CMK (cell line): ENCODE data around the gene PTOV1.
A peak's percentile ranks its signal among the peaks of the same experiment; 100 is the strongest.
"Not testable (repeated sequence)": the region's sequence is repeated elsewhere in the genome, so short reads cannot be mapped to it uniquely, and the experiment has no call there.

Source experiments
- DNase-seq: peaks from one replicate; pipeline ENCODE4 v3.0.0-alpha.2; 2010; ENCODE audit warnings: low read depth

The PTOV1 gene

GRCh38 chr19:49817964-49818648 lies 32.9 kb upstream of the PTOV1 start, which contains the start of gene MED25:
MED25 (plus strand) TSS chr19:49818289; CDS start chr19:49818342, 53 bp downstream.
- DNase-seq, result peak; percentile 61

- no peak for DNase-seq
Measured at GRCh38 chr19:49818649-49819370, 32.1 kb upstream of the PTOV1 start.

DNA sequence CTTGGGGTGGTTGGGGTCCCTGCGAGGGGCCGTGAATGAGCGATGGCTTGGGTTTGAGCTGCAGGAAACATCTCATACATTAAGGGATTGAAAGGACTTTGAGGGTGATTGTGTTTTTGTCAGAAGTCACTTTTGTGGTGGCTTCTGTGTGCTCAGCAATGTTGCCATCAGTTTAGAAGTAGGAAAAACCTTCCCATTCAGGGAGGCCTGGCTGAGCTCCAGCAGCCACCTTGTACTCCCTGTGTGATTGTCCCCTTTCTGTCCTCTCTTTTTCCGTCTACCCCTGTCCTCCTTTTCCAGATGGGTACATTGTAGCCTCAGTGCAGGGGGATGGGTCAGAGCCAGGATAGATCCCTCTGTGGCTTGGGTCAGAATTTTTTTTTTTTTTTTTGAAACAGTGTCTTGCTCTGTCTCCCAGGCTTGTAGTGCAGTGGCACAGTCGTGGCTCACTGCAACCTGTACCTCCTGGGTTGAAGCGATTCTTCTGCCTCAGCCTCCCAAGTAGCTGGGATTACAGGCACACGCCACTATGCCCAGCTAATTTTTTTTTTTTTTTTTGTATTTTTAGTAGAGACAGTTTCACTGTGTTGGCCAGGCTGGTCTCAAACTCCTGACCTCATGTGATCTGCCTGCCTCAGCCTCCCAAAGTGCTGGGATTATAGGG lies 31.4 kb upstream of the PTOV1 start:
- not testable (repeated sequence) for DNase-seq

DNA sequence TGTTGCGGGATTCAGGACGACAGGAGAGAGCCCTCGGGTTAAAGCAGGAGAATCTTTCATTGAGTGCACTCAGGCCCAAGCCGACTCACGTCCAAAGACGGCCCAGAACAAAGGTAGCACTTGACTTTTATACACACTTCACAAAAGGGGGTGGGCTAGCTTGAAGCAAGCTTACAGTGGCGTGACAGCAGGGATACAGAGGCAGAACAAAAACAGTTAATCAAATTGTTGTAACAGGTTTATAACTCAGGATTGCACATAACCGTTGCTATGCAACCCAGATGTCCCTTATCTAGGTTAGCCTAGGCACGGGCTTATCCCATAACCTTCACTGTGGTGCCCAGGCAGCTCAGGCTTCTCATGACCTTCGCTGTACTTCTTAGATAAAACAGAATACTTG lies 30.8 kb upstream of the PTOV1 start:
- no peak for DNase-seq

DNA sequence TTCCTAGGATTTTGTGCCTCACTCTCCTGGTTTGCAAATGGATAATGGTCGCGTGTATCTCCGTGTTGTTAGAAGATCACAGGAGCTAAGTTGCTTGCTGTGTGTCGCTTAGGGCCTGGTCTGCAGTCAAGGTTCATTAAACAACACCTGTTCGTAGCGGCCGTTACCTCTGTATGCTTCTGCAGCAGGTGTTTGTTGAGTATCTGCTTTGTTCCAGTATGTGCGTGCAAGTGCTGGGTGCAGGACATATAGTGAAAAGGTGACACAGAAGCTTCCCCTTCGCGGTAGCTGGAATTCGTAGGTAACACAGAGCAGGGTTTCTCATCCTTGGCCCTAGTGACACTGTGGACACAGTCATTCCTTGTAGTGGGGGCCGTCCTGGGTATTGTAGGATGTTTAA lies 27.5 kb upstream of the PTOV1 start:
- DNase-seq, result no peak

DNA sequence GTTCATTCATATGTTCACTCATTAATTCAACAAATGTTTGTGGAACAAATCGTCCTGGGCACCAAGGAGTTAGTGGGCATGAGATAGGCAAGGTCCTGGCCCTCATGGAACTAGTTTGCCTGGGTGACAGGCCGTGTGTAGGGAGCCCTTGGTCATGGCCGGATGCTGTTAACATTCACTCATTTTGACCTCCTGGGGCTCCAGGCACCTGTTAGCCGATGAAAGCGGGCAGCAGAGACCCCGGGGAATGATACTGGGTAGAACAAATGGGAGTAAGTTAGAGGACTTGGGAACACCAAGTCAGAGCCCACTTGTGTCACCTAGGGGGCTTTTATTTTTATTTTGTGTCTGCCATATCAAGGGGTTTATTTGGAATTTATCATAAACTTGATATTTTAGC lies 26.3 kb upstream of the PTOV1 start:
- no peak for DNase-seq

DNA sequence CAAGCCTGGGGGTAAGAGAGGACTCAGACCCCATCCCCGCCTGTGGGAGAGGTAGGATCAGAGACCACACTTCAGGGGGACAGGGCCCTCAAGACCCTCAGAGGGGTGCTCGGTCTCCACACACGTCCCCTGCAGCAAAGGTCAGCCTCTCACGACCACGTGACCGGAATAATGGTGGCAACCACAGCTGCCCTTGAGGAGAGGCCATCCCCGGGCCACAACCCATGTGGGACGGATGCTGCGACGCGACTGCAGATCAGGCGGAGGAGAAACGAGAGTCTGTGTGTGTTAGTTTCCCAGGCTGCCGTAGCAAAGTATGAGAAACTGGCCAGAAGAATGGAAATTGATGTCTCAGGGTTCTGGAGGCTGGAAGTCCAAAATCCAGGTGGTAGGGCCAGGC lies 23.9 kb upstream of the PTOV1 start:
- no peak for DNase-seq

DNA sequence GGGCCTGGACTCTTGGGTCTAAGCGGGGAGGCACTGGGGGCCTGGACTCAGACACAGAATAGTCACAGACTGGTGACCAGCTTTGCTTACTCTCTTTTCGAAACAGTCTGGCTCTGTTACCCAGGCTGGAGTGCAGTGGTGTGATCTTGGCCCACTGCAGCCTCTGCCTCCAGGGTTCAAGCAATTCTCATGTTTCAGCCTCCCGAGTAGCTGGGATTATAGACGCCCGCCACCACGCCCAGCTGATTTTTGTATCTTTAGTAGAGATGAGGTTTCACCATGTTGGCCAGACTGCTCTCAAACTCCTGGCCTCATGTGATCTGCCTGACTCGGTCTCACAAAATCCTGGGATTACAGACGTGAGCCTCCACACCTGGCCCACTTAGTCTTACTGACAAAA lies 21.8 kb upstream of the PTOV1 start:
- DNase-seq, result no peak

DNA sequence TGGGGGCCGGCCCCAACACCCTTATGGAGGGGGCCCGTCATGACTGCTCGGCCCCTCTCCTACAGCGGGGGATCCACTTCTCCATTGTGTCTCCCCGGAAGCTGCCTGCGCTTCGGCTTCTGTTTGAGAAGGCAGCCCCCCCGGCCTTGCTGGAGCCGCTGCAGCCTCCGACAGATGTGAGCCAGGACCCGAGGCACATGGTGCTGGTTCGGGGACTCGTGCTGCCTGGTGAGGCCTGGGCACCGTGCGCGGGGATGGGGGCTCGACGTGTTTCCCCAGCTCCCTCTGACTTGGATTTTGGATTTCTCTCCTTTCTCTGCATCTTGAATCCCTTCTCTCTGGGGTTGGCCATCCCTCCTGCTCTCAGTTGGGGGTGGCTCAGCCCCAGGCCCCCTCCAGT lies 21.2 kb upstream of the PTOV1 start:
- no peak for DNase-seq

GRCh38 chr19:49830766-49831165 lies 20.2 kb upstream of the PTOV1 start:
- no peak for DNase-seq

DNA sequence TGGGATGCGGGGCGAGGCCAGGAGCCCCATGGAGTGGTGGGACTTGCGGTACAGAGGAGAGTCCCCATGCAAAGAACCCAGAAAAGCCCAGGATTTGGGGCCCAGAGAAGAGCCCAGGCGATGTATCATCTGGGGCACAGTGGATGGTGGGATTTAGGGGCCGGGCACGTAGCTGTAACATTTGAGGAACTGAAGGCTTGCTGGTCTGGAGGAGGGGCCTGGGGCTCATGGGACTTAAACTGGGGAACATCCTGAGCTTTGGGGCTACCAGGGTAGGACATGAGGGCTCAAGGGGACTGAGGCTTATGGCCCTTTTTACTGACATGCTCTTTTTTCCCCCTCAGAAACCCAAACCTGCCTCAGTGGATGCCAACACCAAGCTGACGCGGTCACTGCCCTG lies 19.4 kb upstream of the PTOV1 start:
- DNase-seq, result no peak

DNA sequence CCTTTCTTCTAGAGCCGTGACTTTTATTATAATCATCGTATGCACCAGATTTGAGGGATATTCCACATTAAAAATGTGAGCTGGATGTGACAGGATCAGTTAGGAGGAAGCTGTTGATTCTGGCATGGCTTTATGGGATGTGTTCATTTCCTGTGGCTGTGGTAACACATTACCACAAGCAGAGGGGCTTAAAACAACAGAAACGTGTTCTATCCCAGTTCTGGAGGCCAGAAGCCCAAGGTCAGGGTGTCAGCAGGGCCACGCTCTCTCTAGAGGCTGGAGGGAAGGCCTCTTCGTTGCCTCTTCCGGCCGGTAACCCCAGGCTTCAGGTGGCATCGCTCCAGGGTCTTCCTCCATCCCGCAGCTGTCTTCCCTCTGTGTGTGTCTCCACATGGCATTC lies 18.4 kb upstream of the PTOV1 start:
- no peak for DNase-seq

GRCh38 chr19:49833599-49833998 lies 17.4 kb upstream of the PTOV1 start:
- DNase-seq, result no peak

GRCh38 chr19:49835562-49835961 lies 15.4 kb upstream of the PTOV1 start:
- DNase-seq, result no peak

DNA sequence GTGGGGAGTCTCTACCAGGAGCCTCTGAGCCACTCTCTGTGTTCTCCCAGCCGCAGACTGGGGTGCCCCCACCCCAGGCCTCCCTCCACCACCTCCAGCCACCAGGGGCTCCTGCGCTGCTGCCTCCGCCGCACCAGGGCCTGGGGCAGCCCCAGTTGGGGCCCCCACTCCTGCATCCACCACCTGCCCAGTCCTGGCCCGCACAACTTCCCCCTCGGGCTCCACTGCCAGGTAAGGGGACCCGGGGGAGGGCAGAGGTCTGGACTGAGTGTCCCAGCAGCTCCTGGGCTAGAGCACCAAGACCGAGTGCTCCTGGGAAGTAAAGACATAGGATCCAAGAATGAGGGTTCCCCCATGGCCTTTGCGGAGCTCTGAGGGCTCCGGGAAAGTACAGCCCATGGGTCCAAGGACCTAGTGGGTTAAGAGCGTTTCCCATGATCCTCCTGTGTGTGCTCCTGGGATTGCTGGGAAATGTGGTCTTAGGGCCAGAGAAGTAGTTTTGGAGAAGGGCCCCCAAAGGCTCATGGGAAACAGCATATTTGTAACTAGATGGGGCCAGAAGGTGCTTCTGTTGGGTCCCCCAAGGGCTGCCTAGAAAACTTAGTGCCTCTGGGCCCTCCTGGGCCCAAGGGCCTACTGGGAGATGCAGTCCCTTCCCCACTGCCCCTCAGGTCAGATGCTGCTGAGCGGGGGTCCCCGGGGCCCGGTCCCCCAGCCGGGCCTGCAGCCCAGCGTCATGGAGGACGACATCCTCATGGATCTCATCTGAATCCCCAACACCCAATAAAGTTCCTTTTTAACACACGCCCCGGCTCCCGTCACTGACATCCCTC lies 14.6 kb upstream of the PTOV1 start:
- no peak for DNase-seq

DNA sequence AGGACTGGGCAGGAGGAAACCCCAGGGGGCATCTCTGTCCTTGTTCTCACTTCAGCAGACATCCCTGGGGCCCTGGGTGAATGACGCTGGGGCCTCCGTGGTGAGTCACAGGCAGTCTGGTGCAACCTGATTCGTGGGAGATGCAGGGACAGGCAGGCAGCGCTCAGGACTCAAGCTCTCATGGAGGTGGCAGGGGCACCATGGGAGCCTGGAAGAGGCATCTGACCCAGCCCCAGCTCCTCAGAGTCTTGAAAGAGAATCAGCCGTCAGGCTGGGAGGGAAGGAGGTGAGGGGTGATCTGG lies 14.0 kb upstream of the PTOV1 start:
- DNase-seq, result no peak

DNA sequence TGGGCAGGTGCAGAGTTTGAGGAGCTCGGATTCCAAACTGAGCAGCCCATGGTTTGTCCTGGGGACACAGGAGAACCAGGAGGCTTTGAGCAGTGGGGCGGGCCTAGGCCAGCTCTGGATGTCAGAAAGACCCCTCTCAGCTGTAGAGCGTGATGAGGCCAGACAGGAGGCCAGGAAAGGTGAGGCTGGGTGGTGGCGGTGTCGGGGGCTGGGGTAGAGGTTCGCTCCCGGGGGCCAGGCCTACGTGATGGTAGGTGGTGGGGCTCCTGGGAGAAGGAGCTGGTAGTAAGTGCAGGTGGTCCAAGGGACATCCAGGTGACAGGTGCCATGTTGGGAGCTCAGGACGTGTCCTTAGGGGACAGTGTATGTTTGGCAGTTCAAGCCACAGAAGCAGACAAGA lies 13.5 kb upstream of the PTOV1 start:
- no peak for DNase-seq

GRCh38 chr19:49838885-49839588 lies 11.9 kb upstream of the PTOV1 start:
- DNase-seq, result no peak

- no peak for DNase-seq
Measured at GRCh38 chr19:49839713-49840112, 11.2 kb upstream of the PTOV1 start.

GRCh38 chr19:49840321-49840720 lies 10.6 kb upstream of the PTOV1 start:
- no peak for DNase-seq

DNA sequence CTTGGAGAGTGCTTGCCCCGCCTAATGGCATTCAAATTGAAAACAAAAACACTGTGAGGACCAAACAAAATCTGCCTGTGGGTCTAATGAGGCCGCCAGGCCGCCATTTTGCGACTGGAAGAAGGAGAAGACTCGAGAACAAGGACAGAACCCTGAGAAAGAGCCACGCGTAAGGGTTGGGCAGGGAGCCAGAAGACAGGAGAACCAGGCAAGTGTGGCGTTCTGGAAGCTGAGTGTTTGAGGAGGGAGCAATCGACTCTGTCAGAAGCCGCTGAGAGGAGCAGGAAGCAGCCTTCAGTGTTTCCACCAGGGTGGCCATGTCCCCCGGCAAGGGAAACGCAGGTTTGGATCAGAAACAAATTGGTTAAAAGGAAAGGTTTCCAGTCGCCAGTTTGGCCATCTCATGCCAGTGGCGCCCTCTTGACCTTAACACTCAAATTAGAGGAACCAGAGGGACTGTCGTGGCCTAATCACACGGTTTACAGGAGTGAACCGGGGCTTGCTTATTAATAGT lies 10.2 kb upstream of the PTOV1 start:
- no peak for DNase-seq

- no peak for DNase-seq
Measured at GRCh38 chr19:49843265-49843664, 7.7 kb upstream of the PTOV1 start.
